HCEC 1CT (cell line): Measurements from ENCODE around the gene ACTL8.
"Not testable (repeated sequence)": the region's sequence is repeated elsewhere in the genome, so short reads cannot be mapped to it uniquely, and the experiment has no call there.

Source experiments
- DNase-seq: peaks from one replicate; pipeline ENCODE4 v3.0.0-alpha.2; 2017

The ACTL8 gene

DNA sequence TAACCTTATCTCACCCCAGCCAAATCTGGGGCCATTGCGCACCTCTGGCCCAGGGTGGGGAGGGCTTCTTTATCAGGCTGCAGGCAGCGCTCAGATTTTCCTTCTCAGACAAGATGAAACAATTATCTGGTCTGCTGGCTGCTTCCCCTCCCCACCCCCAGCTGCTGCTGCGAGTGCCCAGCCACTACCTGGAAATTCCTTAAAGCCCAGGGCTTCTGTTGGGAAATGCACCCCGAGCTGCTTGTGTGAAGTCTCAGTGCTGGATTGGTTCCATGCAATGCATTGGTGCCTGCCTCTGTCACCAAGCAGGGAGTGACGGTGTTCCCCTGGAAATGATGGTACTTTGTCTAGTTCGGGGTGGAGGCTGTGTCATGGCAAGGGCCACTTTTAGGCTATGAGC, 18.5 kb upstream of the ACTL8 start:
- no peak for DNase-seq

DNA sequence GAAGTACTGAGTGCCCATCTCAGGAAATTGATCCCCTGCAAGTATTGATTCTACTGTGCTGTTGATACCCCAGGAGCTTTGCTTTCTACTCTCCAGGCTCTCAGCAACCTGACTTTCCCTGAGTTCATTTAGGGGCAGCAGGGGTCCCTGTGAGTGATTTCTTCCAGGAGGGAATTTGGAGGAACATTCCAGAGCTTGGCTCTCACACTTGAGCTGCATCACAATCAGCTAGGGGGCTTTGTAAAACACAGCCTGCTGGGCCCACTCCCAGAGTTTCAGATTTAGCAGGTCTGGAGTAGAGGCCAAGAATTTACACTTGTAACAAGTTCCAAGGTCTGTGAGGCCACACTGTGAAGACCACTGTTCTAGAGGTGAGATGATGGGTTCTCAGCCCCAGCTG, 16.1 kb upstream of the ACTL8 start:
- no peak for DNase-seq

DNA sequence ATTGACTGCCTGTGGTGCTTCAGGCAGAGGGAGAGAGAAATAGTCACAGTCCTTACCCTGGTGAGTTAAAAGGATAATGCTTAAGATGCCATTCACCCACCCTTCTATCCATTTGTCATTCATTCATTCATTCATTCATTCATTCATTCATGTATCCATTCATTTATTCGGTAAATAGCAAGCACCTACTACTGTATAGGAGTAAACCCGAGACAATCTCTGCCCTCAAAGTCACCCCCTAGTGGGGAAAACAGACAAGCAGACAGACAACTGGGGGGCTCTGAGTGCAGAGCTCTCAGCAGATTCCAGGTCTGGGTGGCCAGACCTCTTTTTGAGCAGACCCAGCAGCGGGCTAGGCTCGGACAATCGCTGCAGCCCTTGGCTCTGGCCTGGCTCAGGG, 14.1 kb upstream of the ACTL8 start:
- DNase-seq = no peak

DNA sequence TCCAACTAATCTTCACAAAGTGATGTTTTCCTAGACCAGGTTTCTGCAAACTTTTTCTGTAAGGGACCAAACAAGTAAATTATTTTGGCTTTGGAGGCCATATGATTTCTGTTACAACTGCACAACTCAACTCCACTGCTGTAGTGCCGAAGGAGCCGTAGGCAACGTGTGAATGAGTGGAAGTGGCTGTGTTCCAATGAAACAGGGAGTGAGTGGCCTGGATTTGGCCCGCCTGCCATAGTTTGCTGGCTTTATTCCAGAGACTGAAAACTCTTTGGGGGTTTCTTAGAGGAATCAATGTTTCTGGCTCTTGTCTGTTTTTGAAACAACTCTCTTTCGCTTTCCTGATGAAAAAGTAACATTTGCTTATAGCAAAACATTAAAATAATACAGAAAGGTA, 12.6 kb upstream of the ACTL8 start:
- DNase-seq = no peak

DNA sequence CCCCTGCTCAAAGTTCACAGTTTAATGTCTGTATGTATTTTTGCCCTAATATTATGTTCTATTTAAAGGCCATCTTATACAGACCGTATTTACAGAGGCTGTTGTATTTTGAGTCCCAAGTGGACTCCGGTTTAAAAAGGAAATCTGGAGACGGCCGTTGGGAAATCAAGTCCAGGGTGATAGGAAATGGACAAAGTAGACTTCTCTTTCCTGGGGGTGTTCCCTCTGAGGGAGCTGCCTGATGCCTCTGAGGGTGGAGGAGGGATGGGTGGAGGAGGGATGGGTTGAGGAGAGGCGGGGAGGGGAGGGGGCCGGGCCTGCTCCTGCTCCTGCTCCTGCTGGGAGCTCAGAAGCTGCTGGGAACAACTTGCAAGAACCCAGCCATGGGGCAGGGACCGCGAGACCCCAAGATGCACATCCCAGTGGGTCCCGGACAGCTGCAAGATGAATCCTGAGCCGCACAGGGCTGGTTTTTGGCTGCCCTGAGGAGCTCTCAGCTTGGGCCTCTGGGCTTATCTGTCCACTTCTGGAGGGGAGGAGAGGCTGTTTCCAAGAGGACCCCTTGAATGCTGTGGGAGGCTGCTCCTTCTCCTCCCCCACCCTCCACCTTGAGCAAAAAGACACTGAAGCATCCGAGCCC, 12.0 kb upstream of the ACTL8 start:
- DNase-seq = no peak

DNA sequence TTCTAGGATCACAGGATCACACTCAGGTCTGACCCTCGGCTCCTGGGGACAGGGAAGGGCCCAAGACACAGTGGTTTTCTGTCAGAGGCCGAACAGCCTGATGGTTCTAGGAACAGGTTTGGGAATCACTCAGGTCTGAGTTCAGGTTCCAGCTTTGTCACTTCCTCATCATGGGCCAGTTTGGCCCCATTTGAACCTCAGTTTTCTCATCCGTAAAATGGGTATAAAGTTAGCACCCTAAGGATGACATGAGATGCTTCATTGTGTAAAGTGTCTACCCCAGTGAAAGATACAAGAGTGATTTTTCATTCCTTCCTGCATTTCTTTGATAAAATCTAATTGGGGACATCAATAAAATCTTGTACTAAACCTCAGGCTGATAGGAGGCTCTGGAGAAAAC, 11.2 kb upstream of the ACTL8 start:
- no peak for DNase-seq

DNA sequence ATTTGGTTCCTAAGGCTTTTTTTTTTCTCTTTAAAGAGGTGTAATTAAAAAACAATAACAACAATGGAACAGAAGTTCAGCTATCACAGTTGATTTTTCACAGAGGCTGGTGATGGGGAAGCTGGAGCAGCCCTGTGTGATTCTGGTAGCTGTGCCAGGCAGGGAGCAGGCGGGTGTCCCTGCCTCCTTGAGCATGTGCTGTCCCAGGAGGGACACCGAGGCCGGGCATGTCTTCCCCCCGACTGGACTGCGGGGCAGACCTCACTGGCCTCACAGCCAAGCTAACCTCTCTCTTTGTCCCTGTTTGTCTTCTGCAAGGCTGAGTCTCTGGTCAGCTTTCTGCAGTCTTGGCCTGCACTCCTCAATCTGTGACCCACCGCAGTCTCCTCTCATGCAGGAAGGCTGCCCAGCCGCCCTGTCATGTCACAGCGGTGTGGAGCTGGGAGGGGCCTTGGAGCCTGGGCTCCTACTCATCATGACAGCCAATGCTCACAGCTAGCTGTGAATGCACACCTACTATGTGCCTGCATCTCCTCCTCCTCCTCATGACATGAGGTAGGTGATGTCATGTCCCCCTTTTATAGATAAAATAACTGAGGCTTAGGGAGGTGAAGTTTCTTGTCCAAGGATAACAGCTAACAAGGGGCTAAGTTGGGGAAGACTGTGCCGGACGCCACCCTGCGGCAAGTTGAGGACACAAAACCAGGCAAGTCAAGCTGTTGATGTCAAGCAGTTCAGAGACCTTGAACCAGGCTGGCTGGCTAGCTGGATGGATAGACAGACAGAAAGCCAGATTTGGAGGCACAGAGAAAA, 10.3 kb upstream of the ACTL8 start:
- DNase-seq = no peak

DNA sequence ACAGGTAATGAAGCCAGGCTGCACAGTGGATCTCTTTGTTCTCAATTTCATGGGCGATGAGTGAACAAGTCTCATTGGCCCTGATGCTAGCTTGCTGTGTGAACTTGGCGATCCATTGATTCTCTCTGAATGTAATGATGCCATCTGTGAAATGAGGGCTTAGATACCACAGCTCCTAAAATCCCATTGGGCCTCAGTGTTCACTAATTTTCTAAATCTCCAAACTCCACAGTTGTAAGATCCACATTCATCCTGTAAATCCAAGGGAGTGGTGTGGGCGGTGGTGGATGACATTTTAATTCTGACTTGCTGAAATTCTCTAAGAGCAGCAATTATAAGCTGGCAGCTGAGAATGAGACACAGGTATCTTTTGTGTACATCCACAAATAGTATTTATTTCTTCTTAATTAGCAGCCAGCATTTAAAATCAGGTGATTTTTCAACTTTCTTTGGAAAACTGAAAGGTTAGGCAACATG, 9.6 kb upstream of the ACTL8 start:
- no peak for DNase-seq

DNA sequence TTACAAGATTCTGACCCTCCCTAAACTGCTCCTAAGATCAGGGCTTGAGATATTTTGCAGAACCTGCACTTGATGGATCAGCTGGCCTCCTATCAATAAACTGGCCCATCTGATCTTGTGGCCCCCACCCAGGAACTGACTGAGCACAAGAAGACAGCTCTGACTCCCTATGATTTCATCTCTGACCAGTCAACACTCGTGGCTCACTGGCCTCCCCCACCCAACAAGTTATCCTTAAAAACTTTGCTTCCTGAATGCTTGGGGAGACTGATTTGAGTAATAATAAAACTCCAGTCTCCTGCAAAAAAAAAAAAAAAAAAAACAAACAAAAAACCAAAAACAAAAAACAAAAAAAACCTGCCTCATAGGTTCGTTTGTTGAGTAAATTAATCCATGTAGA, 8.9 kb upstream of the ACTL8 start:
- DNase-seq = not testable (repeated sequence)

DNA sequence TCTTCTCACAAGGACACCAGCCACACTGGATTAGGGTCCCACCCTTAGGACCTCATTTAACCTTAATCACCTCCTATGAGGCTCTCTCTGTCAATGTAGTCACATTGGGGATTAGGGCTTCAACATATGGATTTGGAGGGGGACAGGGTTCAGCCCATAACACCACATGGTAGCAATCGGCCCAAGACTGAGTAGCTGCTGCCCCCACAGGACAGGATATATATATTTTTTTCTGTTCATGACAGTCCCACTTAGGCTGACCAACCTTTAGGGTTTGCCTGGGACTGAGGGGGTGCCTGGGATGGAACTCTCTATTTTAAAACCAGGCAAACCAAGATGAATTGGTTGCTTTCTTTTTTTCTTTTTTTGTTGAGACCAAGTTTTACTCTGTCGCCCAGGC, 8.2 kb upstream of the ACTL8 start:
- DNase-seq = no peak

DNA sequence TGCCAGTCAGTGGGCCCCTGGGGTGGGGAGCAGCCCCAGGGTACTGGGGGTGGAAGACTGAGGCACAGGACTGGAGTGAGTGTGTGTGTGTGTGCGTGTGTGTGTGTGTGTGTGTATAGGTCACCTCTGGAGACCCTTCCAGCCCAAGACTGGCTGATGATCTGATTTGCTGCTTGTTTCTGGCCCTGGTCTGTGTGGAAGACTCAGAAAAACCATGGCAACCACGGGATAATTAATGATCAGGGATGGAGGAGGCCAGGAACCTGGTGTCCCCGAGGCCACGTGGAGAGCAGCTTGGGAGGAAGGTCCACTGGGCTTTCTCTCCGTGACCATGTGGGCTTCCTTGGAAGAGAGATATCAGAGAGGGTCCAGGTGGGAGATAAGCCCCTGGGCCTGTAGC, 4.8 kb upstream of the ACTL8 start:
- DNase-seq = no peak

DNA sequence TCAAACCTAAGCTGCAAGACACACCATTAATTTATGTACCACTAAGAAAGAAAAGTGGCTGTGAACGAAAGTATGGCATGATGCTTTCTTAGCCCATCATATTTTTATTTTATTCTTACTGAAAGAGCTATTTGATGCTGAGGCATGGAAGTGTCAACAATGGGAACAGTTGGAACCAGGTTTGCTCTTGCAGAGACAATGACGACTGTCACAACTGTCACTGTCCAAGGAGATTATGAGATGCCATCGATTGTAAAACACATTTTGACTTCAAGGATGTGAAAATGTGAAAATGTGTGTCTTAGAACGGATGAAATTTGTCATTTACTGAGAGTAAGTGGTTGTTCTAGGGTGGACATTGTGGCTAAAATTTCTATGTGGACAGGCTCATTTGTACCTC, 2.8 kb upstream of the ACTL8 start:
- DNase-seq = no peak

DNA sequence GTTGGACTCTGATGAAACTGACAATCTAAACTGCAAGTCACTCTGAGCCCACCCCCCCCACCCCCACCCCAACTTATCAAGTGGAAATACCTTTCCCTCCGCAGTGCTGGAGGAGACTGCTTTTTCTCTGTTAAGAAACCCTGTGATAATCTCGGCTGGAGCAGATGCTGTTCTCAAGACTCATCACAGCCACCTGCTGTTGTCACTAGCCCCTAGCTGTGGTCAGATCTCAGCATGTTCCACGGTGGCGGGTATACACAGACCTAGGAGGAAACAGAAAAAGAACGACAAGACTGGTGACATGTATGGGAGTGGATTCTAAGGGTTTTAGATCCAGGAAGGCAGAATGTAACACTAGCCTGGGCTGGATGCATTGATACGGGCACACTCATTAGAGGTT, 2.3 kb downstream of the ACTL8 start:
- no peak for DNase-seq

DNA sequence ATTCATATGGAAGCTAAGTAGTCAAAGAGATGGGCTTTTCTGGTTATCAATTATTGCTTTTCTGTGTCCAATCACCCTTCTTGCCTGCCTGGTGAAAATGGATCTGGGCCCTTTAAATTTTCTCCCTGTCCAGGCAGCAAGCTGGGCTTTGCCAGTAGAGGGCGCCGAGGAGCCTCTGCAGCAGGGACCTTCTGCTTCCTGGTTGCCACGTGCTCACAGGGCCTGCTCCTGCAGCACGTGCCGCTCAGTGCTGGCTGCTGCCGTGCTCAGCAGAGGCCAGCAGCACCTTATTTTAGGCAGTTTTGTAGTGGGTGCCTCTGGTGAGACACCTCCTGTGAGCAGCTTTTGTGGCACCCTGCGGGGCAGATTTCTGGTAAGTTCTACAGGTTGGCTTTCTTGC, 4.0 kb downstream of the ACTL8 start:
- DNase-seq = no peak

DNA sequence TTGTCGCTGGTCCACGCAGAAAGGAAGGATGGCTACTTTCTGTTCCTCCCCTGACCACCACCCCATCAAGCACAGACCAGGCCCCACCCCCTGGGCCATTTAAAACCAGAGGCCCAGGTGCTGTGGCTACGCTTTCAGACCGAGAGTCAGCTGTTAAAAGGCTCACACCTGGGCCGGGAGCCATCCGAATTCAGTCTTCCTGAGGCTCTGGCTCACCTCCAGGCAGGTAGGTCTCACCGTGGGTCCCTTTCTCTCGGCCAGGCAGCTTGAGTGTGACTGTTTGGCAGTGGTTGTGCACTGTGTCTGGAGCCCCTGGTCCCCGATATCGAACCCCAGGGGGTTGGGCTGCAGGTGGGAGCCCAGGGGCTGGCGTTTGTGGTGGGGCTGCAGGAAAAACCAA, 7.2 kb downstream of the ACTL8 start:
- no peak for DNase-seq

DNA sequence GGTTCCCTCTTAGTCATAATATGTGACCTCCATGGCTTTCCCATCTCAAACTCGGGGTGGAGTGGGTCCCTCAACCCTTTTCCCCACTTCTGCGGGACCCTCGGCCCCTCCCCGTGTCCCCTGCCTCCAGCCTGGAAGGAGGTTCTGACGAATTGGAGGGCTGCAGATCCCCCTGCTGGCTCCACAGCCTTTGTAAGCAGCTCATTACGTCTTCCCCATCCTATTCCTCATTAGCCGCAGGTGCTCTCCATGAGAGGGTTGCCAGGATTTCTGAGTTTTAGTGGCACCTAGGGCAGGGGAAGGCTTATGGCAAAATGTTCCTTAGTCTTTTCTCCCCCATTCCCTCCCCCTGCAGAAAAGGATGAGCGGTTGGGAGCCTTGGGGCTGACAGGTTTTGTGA, 8.3 kb downstream of the ACTL8 start:
- DNase-seq = no peak

DNA sequence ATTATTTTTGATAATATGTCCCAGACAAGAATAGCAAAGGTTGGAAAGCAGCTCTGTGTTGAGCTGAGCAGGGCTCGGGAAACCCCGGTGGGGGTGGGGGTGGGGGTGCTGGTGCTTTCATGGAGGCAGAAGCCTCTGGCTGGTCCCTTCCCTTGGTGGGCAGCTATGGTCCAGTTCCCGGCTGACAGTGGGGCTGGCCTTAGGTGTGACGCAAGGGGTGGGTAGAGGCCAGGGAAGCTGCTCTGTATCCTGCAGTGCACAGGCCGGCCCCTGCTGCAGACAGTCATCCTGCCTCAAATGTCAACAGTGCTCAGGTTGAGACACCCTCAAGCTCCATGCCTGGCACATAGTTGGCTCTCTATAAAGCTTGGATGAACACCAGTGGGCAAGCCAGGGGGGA, 8.9 kb downstream of the ACTL8 start:
- no peak for DNase-seq

DNA sequence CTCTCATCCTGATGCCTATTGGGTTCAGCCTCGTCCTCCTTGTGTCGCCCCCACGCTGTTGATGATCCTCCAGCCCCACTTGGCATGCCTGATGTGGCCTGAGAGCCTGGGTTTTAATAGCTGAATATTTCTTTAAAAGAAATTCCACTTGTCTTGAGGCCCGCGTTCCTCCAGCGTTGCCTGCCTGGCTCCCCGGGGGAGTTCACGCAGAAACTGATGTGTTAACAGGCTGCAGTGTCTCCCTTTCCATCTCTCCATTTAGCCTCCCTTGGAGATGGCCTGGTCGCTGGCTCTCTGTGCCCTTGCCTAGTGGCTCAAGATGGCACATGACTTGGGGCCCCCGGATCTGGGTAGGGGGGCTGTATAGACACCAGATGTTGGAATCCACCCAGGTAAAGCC, 9.5 kb downstream of the ACTL8 start:
- no peak for DNase-seq

DNA sequence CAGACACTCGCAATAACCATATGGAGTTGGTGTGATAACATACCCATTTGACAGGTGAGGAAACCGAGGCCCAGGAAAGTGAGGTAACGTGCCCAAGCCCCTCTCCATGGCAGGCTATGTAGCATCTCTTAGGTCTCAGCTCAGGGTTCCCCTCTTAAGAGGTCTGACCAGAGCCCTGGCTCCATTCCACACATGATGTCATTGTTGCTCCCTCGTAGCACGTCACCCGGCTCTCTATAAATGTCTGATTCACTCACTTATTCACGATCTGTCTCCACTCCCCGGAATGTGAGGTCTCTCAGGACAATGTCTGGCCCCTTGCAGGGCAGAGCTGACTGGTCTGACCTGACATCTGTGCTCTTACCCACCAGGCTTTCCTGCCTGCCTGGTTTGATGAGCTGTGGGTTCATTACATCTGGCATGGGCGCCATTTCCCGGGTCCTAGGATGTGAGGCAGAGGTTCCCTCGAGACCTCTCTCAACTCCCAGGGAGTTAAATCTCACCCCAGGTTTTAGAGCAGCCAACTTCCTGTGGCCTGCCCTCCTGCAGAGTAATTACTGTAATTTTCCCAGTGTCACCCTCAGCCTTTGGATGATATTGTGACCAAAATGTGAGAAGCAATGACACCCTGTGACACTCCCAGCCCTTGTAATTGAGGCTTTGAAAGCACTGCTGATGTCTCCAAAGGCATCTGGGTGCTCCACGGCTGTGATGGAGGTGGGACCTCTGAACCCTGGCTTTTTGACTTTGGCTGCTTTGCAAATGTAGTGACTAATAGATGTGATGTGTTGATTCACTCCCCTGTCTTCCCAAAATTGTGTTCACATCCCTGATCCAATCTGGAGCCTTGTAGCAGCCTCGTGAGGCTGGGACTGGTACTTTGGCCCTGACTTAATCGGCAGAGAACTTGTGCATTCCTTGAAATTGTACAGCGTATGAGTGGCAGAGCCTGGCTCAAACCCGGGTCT, 10.6 kb downstream of the ACTL8 start:
- peak; percentile 98 for DNase-seq

DNA sequence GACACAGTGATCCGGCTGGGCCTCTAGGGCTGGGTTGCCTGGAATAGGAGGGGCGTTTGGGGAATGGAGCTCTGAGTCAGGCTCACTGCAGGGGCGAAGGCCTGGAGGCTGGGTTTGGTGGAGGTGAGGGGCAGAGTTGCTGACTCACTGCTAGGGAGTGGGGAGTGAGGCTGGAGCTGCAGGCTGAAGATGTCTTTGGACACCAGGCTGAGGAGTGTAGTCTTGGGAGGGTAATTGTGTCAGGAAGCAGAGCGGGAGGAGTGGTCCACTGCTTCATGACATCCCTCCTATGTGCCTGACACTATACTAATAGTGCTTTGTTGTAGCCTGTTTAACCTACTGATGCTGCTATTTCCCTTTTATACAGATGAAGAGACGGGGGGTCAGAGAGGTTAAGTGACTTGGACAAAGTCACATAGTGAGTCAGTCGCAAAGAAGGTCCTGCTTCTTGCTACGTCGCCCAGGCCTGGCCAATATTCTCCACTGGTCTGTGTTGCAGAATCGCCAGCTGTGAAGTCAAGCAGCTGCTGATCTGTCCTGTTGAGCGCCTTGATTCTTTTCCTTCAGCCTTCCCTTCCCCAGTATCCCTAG, 13.6 kb downstream of the ACTL8 start:
- peak; percentile 84 for DNase-seq

DNA sequence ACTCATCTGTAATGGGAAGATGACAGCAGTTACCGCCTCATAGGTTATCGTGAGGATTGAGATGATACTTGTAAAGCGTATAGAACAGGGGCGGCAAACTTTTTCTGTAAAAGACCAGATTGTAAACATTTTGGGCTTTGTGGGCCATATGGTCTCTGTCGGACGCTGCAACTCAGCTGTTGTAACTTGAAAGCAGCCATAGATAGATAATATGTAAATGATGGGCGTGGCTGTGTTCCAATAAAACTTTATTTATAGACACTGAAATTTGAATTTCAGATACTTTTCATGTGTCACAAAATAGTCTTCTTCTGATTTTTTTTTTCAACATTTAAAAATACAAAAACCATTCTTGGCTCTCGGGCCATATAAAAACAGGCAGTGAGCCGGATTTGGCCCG, 15.8 kb downstream of the ACTL8 start:
- DNase-seq = no peak

DNA sequence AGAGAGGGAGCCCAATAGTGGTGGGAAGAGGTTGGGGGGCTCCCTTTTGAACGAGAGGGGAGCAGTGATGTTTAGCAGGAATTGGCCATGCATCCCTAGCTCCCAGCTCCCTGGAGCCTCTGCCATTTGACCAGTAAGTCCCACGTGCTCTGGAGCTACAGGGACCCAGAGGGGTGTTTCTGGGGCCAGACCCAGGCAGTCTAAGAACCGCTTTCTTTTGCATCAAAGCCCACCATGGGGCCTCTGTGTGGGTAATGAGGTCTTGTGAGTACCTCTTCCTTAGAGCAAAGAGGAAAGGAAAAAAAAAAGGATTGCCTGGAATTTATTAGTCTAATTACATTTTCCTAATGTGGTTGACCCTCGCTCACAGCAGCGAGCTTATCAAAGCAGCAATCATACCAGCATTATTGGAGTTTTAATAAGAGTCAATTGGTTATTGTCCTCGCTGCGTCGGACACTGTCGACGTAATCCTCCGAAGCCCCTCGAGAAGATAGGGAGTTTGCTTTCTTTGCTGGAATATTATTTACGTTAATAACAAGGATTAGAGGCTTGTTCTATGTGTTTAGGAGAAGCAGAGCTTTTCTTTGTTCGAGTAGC, 17.6 kb downstream of the ACTL8 start:
- no peak for DNase-seq
